Measurements from ENCODE around the gene KDM4C. TPM values are rescaled to one million over a fixed set of nuclear protein-coding genes. Genes with fewer than 3 reads are reported as not detected.

Gene KDM4C
- polyA plus RNA-seq, 5 donors: 9.9 to 18.3 (median 15.6) TPM

GRCh38 chr9:7209016-7209715 is 451.4 kb downstream of the KDM4C start:
- peak in 1 of 2 donors; percentile 7 for DNase-seq

- no peak for DNase-seq
Measured at GRCh38 chr9:7209990-7210389, 452.2 kb downstream of the KDM4C start.

- no peak for DNase-seq
Measured at GRCh38 chr9:7210854-7211637, 453.3 kb downstream of the KDM4C start.

GRCh38 chr9:7211657-7212056 is 453.9 kb downstream of the KDM4C start:
- no peak for DNase-seq

GRCh38 chr9:7212101-7212500 is 454.3 kb downstream of the KDM4C start:
- DNase-seq: no peak

- no peak for DNase-seq
Measured at GRCh38 chr9:7216004-7216841, 458.4 kb downstream of the KDM4C start.

- DNase-seq: no peak
Measured at GRCh38 chr9:7223981-7224380, 466.2 kb downstream of the KDM4C start.

Other genes starting within 250 kb of the KDM4C start
- 1 to 10 TPM; 2.2 to 7.0 (median 3.8) TPM for gene GLDC, start 112.2 kb upstream of the KDM4C start, polyA plus RNA-seq (ENCODE audit: insufficient read depth in 1 of 5, insufficient read length in 5 of 5, low replicate concordance in 1 of 5)